ENCODE data around the gene JAK1.

Gene JAK1

DNA sequence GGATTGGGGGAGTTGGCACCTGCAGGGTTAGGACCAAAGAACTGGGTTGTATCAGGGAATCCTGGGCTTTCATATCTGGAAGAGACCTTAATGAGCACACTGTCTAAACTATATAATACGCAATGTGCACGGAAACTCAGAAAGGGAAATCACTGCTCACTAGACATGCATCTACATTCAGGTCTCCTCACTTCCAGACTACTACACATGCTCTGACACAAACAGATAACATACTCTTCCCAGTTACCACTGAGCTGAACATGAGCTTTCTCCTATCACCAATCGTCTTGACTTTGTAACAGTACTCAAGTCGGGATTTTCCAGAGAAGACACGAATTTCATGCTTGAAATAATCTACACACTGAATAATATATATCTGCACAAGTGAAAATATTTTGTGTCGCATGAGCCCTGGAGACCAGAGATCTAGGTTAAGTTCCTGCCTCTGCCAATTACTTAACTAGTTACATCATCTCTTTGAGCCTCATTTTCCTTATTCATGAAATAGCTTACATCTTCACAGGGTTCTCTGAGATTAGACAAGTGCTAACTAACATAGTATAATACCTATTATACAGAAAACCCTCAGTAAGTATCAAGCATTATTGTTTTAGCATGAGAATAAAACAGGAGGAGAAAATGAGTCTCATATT is 101.1 kb downstream of the JAK1 start:
- TF ChIP-seq FOXM1 (IDR thresholded peaks at IDR 0.05; ENCODE audit: borderline replicate concordance, low read depth) (no peak), EGR1 (IDR thresholded peaks at IDR 0.05) (no peak), TCF12 (IDR thresholded peaks at IDR 0.05; ENCODE audit: low read depth) (no peak), TEAD4 (IDR thresholded peaks at IDR 0.05) (no peak), CEBPB (IDR thresholded peaks at IDR 0.05) (no peak), CREB1 (IDR thresholded peaks at IDR 0.05; ENCODE audit: low read depth) (no peak), YY1 (IDR thresholded peaks at IDR 0.05; ENCODE audit: low read depth) (no peak), RAD21 (IDR thresholded peaks at IDR 0.05; ENCODE audit: low read depth) (no peak), ZBTB7A (IDR thresholded peaks at IDR 0.05; ENCODE audit: low read depth) (no peak), EP300 (IDR thresholded peaks at IDR 0.05; ENCODE audit: borderline replicate concordance) (no peak), NFIC (IDR thresholded peaks at IDR 0.05) (no peak), TAF1 (IDR thresholded peaks at IDR 0.05; ENCODE audit: low read depth) (no peak)
- TF ChIP-seq, protein P1, sequence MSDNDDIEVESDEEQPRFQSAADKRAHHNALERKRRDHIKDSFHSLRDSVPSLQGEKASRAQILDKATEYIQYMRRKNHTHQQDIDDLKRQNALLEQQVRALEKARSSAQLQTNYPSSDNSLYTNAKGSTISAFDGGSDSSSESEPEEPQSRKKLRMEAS (IDR thresholded peaks at IDR 0.05), result no peak
- TF ChIP-seq, protein P2, sequence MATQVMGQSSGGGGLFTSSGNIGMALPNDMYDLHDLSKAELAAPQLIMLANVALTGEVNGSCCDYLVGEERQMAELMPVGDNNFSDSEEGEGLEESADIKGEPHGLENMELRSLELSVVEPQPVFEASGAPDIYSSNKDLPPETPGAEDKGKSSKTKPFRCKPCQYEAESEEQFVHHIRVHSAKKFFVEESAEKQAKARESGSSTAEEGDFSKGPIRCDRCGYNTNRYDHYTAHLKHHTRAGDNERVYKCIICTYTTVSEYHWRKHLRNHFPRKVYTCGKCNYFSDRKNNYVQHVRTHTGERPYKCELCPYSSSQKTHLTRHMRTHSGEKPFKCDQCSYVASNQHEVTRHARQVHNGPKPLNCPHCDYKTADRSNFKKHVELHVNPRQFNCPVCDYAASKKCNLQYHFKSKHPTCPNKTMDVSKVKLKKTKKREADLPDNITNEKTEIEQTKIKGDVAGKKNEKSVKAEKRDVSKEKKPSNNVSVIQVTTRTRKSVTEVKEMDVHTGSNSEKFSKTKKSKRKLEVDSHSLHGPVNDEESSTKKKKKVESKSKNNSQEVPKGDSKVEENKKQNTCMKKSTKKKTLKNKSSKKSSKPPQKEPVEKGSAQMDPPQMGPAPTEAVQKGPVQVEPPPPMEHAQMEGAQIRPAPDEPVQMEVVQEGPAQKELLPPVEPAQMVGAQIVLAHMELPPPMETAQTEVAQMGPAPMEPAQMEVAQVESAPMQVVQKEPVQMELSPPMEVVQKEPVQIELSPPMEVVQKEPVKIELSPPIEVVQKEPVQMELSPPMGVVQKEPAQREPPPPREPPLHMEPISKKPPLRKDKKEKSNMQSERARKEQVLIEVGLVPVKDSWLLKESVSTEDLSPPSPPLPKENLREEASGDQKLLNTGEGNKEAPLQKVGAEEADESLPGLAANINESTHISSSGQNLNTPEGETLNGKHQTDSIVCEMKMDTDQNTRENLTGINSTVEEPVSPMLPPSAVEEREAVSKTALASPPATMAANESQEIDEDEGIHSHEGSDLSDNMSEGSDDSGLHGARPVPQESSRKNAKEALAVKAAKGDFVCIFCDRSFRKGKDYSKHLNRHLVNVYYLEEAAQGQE (IDR thresholded peaks at IDR 0.05; ENCODE audit: low read depth), result no peak
- TF ChIP-seq, protein P3, sequence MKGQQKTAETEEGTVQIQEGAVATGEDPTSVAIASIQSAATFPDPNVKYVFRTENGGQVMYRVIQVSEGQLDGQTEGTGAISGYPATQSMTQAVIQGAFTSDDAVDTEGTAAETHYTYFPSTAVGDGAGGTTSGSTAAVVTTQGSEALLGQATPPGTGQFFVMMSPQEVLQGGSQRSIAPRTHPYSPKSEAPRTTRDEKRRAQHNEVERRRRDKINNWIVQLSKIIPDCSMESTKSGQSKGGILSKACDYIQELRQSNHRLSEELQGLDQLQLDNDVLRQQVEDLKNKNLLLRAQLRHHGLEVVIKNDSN (IDR thresholded peaks at IDR 0.05), result no peak

DNA sequence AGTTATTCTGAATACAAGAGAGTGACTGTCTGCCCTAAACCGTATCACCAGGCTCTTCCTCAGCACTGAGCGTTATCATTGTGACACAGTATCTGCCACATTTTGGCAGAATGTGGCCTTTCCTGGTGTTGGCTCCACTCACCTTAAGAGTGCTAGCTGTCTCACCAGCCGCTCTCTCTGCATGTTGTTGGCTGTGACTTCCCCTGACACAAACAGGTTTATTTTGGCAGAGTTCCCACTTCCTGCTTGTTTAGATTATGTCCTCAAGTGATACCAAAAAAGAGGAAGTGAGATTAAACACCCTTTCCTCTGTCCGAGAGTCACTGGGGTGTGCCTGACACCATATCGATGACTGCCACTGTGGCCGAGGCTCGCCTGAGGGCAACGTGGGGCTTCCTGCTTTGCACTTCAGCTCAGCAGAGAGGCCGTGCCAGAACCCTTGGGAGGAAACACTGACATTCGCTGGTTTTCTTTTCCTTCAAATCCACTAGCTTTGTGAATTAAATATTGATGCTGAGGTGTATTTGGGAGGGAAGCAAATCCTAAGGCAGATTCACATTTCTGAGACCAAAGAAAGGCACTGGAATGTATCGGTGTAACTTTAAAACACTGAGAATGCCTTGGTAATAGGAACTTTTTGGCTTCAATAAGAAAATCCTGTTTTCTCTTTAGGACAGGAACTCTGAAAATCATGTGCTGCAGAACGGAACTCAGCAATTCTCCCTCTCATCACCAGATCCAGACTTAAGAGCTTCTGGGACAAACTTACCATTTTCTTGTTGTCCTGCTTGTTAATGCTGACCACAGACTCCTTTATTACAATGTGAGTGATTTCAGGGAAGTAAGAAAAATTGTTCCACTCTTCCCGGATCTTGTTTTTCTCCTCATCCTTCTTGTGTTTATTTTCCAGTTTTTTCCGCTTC is 102.1 kb downstream of the JAK1 start:
- TF ChIP-seq EGR1 (IDR thresholded peaks at IDR 0.05) (no peak), FOXM1 (IDR thresholded peaks at IDR 0.05; ENCODE audit: borderline replicate concordance, low read depth) (no peak), CREB1 (IDR thresholded peaks at IDR 0.05; ENCODE audit: low read depth) (no peak), YY1 (IDR thresholded peaks at IDR 0.05; ENCODE audit: low read depth) (no peak), TEAD4 (IDR thresholded peaks at IDR 0.05) (no peak), TAF1 (IDR thresholded peaks at IDR 0.05; ENCODE audit: low read depth) (no peak), EP300 (IDR thresholded peaks at IDR 0.05; ENCODE audit: borderline replicate concordance) (no peak)
- TF ChIP-seq, protein P2 (IDR thresholded peaks at IDR 0.05; ENCODE audit: low read depth), result no peak
- TF ChIP-seq, protein P1 (IDR thresholded peaks at IDR 0.05), result no peak
- TF ChIP-seq, protein P3 (IDR thresholded peaks at IDR 0.05), result no peak

DNA sequence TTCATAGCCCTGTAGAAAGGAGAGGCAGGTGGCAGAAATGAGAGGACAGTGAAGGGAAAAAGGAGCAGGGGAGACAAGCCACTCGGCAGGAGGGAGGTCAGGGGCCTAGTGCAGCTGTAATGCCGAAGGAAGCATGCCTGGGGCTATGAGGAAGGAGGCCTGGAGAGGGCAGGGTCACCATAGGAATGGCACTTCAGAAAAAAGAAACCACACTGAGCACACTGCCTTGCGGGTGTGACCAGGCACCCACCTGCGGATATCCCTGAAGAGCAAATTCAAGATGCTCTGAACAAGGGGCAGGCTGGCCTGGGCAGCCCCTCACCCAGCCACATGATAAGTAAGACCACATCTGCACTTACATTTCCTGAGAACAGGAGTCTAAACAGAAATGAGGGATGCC is 104.7 kb downstream of the JAK1 start:
- TF ChIP-seq RAD21 (IDR thresholded peaks at IDR 0.05; ENCODE audit: low read depth) (peak; percentile 62), EGR1 (IDR thresholded peaks at IDR 0.05) (no peak)

DNA sequence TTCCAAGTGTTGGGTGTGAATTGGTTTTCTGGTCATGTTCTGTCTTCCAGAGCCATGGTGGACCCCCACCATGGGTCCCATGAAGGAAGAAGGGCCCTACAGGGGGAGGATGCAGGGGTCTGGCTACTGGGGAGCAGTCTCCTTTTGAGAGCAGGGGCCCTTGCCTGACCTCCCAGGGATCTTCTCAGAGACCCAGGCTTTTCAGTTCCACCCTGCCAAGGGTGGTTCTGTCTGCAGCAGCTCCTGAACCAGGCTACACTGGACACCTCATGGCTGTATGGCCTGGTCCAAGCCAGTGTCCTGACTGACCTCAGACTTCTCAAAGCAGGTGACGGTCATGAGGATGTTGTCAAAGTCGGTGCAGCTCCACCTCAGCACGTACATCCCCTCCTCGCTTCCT is 109.0 kb downstream of the JAK1 start:
- TF ChIP-seq TAF1 (IDR thresholded peaks at IDR 0.05; ENCODE audit: low read depth), result no peak
- TF ChIP-seq FOXM1 (IDR thresholded peaks at IDR 0.05; ENCODE audit: borderline replicate concordance, low read depth), result no peak
- no peak for TF ChIP-seq YY1 (IDR thresholded peaks at IDR 0.05; ENCODE audit: low read depth)
- TF ChIP-seq, protein P2 (IDR thresholded peaks at IDR 0.05; ENCODE audit: low read depth), result no peak
- no peak for TF ChIP-seq EP300 (IDR thresholded peaks at IDR 0.05; ENCODE audit: borderline replicate concordance)
- no peak for TF ChIP-seq CEBPB (IDR thresholded peaks at IDR 0.05)
- TF ChIP-seq CREB1 (IDR thresholded peaks at IDR 0.05; ENCODE audit: low read depth), result no peak
- no peak for TF ChIP-seq NFIC (IDR thresholded peaks at IDR 0.05)
- TF ChIP-seq TEAD4 (IDR thresholded peaks at IDR 0.05), result no peak
- no peak for TF ChIP-seq RAD21 (IDR thresholded peaks at IDR 0.05; ENCODE audit: low read depth)
- no peak for TF ChIP-seq EGR1 (IDR thresholded peaks at IDR 0.05)
- no peak for TF ChIP-seq ZBTB7A (IDR thresholded peaks at IDR 0.05; ENCODE audit: low read depth)

Data from Ishikawa (cell line).